ENCODE results near the gene COL25A1. TPM values are rescaled to one million over a fixed set of nuclear protein-coding genes. Genes with fewer than 3 reads are reported as not detected.

Gene COL25A1
- total RNA-seq, 1 donor from 2014 or later, result 10.4 TPM

DNA sequence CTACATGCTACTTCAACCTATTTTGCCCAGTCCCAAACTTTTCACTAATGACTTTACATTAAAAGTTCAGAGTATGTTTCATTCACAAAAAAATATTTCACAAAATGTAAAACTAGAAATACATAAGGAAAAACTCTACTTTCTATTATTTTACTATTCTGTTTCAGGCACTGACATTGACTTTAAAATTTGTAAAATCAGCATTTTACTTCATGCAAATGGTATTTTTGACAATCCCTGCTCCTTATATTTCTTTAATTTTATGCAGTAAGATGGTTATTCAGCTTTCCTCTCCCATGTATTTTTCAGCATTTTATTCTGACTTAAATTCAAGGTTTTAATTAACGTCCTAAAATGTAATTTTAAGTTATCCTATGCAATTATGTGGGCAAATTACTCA lies 178.5 kb downstream of the COL25A1 start:
- no peaks in the 10 kb centered on the region for H3K79me2 ChIP-seq (ENCODE audit: insufficient read depth, low read length)
- no peak for FAIRE-seq
- H3K27ac ChIP-seq (ENCODE audit: low read depth, low read length), result no peak overlapping the region
- no peak overlapping the region for H3K4me3 Mint-ChIP-seq (ENCODE audit: unreplicated experiment)
- no peak overlapping the region for H3K9ac ChIP-seq (ENCODE audit: low read length)
- DNase-seq (ENCODE audit: low read depth), result no peak
- H3K4me1 ChIP-seq (ENCODE audit: insufficient read depth, low read length), result no peaks in the 10 kb centered on the region
- H3K9me3 ChIP-seq (ENCODE audit: insufficient read depth, low read depth, low read length), result no peaks in the 10 kb centered on the region
- H3K27ac Mint-ChIP-seq (ENCODE audit: unreplicated experiment), result no peak overlapping the region
- H2AFZ ChIP-seq (ENCODE audit: low read depth, low read length), result no peak overlapping the region
- TF ChIP-seq, protein P1, sequence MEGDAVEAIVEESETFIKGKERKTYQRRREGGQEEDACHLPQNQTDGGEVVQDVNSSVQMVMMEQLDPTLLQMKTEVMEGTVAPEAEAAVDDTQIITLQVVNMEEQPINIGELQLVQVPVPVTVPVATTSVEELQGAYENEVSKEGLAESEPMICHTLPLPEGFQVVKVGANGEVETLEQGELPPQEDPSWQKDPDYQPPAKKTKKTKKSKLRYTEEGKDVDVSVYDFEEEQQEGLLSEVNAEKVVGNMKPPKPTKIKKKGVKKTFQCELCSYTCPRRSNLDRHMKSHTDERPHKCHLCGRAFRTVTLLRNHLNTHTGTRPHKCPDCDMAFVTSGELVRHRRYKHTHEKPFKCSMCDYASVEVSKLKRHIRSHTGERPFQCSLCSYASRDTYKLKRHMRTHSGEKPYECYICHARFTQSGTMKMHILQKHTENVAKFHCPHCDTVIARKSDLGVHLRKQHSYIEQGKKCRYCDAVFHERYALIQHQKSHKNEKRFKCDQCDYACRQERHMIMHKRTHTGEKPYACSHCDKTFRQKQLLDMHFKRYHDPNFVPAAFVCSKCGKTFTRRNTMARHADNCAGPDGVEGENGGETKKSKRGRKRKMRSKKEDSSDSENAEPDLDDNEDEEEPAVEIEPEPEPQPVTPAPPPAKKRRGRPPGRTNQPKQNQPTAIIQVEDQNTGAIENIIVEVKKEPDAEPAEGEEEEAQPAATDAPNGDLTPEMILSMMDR (IDR thresholded peaks at IDR 0.05; ENCODE audit: insufficient read depth, low read depth, low read length), result no peak
- TF ChIP-seq EZH2 (IDR thresholded peaks at IDR 0.05; ENCODE audit: insufficient read depth, low read length), result no peak
- no peaks in the 10 kb centered on the region for H3K36me3 Mint-ChIP-seq (ENCODE audit: low read depth, unreplicated experiment)
- no peaks in the 10 kb centered on the region for H3K27me3 ChIP-seq (ENCODE audit: insufficient read depth, low read length)
- no peaks in the 10 kb centered on the region for H3K27me3 Mint-ChIP-seq (ENCODE audit: low read depth, unreplicated experiment)
- H3K4me3 ChIP-seq (ENCODE audit: insufficient read depth, low read depth, low read length), result no peak overlapping the region
- H3K36me3 ChIP-seq (ENCODE audit: insufficient read depth, low read length), result no peaks in the 10 kb centered on the region
- H3K9me3 Mint-ChIP-seq (ENCODE audit: unreplicated experiment), result peaks cover 1% of the 10 kb centered on the region
- H3K4me2 ChIP-seq (ENCODE audit: low read length), result no peak overlapping the region
- H3K4me1 Mint-ChIP-seq (ENCODE audit: low read depth, unreplicated experiment), result no peaks in the 10 kb centered on the region
- H4K20me1 ChIP-seq (ENCODE audit: insufficient read depth, low read length), result no peaks in the 10 kb centered on the region

DNA sequence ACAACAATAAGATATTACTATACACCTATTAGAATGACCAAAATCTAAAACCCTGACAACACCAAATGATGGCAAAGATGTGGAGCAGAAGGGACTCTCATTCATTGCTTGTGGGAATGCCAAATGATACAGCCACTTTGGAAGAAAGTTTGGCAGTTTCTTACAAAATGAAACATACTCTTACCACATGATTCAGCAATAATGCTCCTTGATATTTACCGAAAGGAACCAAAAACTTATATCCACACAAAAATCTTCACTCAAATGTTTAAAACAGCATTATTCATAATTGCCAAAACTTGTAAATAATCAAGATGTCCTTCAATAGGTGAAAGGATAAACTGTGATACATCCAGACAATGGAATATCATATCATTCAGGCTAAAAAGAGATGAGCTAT lies 180.9 kb downstream of the COL25A1 start:
- Histone ChIP-seq H3K27me3 (ENCODE audit: insufficient read depth, low read length) (no peaks in the 10 kb centered on the region), H3K9me3 (ENCODE audit: insufficient read depth, low read depth, low read length) (no peaks in the 10 kb centered on the region), H3K9ac (ENCODE audit: low read length) (no peak overlapping the region), H3K27ac (ENCODE audit: low read depth, low read length) (no peak overlapping the region), H3K4me1 (ENCODE audit: insufficient read depth, low read length) (no peaks in the 10 kb centered on the region), H3K4me2 (ENCODE audit: low read length) (no peak overlapping the region), H3K4me3 (ENCODE audit: insufficient read depth, low read depth, low read length) (no peak overlapping the region), H2AFZ (ENCODE audit: low read depth, low read length) (no peak overlapping the region), H3K79me2 (ENCODE audit: insufficient read depth, low read length) (no peaks in the 10 kb centered on the region), H4K20me1 (ENCODE audit: insufficient read depth, low read length) (no peaks in the 10 kb centered on the region), H3K36me3 (ENCODE audit: insufficient read depth, low read length) (no peaks in the 10 kb centered on the region)
- Mint-ChIP-seq H3K27ac (ENCODE audit: unreplicated experiment) (no peak overlapping the region), H3K4me3 (ENCODE audit: unreplicated experiment) (no peak overlapping the region), H3K4me1 (ENCODE audit: low read depth, unreplicated experiment) (no peaks in the 10 kb centered on the region), H3K9me3 (ENCODE audit: unreplicated experiment) (no peaks in the 10 kb centered on the region), H3K27me3 (ENCODE audit: low read depth, unreplicated experiment) (no peaks in the 10 kb centered on the region), H3K36me3 (ENCODE audit: low read depth, unreplicated experiment) (no peaks in the 10 kb centered on the region)
- FAIRE-seq (no peak), DNase-seq (ENCODE audit: low read depth) (no peak)
- TF ChIP-seq, protein P1 (IDR thresholded peaks at IDR 0.05; ENCODE audit: insufficient read depth, low read depth, low read length), result no peak
- no peak for TF ChIP-seq EZH2 (IDR thresholded peaks at IDR 0.05; ENCODE audit: insufficient read depth, low read length)

DNA sequence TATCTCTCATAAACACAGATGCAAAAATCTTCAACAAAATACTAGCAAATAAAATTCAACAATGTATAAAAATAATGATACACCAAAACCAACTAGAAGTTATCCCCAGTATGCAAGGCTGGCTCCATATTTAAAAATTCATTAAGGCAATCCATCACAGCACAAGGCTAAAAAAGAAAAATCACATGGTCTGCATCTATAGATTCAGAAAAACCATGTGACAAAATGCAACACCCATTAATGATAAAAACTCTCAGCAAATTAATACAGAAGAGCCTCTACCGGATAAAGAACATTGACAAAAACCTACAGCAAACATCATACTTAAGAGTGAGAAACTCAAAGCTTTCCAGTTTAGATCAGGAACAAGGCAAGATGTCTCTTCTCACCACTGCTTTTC lies 182.6 kb downstream of the COL25A1 start:
- no peaks in the 10 kb centered on the region for H3K4me1 ChIP-seq (ENCODE audit: insufficient read depth, low read length)
- no peaks in the 10 kb centered on the region for H3K36me3 ChIP-seq (ENCODE audit: insufficient read depth, low read length)
- no peaks in the 10 kb centered on the region for H3K9me3 Mint-ChIP-seq (ENCODE audit: unreplicated experiment)
- H3K9me3 ChIP-seq (ENCODE audit: insufficient read depth, low read depth, low read length), result no peaks in the 10 kb centered on the region
- DNase-seq (ENCODE audit: low read depth) (no peak), FAIRE-seq (peak; percentile 54)
- no peak overlapping the region for H2AFZ ChIP-seq (ENCODE audit: low read depth, low read length)
- no peaks in the 10 kb centered on the region for H3K27me3 Mint-ChIP-seq (ENCODE audit: low read depth, unreplicated experiment)
- H3K4me1 Mint-ChIP-seq (ENCODE audit: low read depth, unreplicated experiment), result no peaks in the 10 kb centered on the region
- no peak for TF ChIP-seq EZH2 (IDR thresholded peaks at IDR 0.05; ENCODE audit: insufficient read depth, low read length)
- TF ChIP-seq, protein P1 (IDR thresholded peaks at IDR 0.05; ENCODE audit: insufficient read depth, low read depth, low read length), result no peak
- no peak overlapping the region for H3K4me3 Mint-ChIP-seq (ENCODE audit: unreplicated experiment)
- no peak overlapping the region for H3K27ac Mint-ChIP-seq (ENCODE audit: unreplicated experiment)
- no peak overlapping the region for H3K4me3 ChIP-seq (ENCODE audit: insufficient read depth, low read depth, low read length)
- H3K27me3 ChIP-seq (ENCODE audit: insufficient read depth, low read length), result no peaks in the 10 kb centered on the region
- H3K4me2 ChIP-seq (ENCODE audit: low read length), result no peak overlapping the region
- H3K79me2 ChIP-seq (ENCODE audit: insufficient read depth, low read length), result no peaks in the 10 kb centered on the region
- H4K20me1 ChIP-seq (ENCODE audit: insufficient read depth, low read length), result no peaks in the 10 kb centered on the region
- no peaks in the 10 kb centered on the region for H3K36me3 Mint-ChIP-seq (ENCODE audit: low read depth, unreplicated experiment)
- no peak overlapping the region for H3K9ac ChIP-seq (ENCODE audit: low read length)
- H3K27ac ChIP-seq (ENCODE audit: low read depth, low read length), result no peak overlapping the region

Measured in astrocyte (in vitro differentiated cells and primary cell).